Suppressor macrophage (primary cell): ENCODE measurements around the gene NEK1.
A peak's percentile ranks its signal among the peaks of the same experiment; 100 is the strongest.

Experiments used
- DNase-seq, 4 experiments: peaks; one replicate each; pipeline ENCODE4 v3.0.0-alpha.2; 2020 to 2022

NEK1 gene

GRCh38 chr4:169417629-169418282 lies 194.6 kb downstream of the NEK1 start:
- no peak for DNase-seq

- no peak for DNase-seq
Observed at GRCh38 chr4:169416997-169417396, 195.4 kb downstream of the NEK1 start.

DNA sequence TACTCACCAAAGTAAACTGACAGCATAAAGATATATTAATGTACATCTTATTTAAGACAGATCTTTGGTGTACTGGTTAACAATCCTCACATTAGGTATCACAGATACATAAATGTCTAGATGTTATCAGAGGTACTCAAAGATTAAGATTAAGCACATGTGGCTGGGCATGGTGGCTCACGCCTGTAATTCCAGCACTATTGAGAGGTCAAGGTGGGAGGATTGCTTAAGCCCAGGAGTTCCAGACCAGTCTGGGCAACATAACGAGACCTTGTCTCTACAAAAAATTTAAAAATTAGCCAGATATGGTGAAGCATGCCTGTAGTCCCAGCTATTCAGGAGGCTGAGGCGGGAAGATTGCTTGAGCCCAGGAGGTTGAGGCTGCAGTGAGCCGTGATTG lies 195.9 kb downstream of the NEK1 start:
- no peak for DNase-seq

DNA sequence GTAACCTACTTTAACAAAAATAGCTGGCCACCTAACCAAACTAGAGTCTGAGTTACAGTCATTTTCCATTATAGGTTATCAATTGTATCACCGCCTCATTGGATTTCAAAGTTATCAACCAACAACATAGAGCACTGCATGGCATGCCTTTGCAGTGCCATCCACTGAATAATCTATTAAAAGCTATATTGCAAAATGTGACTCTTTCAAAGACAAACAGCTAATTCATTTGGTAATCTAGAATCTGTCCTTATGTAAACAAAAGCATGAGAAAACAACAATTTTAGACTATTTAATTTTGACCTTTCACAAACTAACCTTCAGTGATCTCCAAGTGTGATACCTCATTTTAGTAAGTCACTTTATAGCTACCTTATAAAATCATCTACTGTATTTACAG lies 197.5 kb downstream of the NEK1 start:
- DNase-seq, result no peak

- DNase-seq, result no peak
Observed at GRCh38 chr4:169412046-169412445, 200.3 kb downstream of the NEK1 start.

DNA sequence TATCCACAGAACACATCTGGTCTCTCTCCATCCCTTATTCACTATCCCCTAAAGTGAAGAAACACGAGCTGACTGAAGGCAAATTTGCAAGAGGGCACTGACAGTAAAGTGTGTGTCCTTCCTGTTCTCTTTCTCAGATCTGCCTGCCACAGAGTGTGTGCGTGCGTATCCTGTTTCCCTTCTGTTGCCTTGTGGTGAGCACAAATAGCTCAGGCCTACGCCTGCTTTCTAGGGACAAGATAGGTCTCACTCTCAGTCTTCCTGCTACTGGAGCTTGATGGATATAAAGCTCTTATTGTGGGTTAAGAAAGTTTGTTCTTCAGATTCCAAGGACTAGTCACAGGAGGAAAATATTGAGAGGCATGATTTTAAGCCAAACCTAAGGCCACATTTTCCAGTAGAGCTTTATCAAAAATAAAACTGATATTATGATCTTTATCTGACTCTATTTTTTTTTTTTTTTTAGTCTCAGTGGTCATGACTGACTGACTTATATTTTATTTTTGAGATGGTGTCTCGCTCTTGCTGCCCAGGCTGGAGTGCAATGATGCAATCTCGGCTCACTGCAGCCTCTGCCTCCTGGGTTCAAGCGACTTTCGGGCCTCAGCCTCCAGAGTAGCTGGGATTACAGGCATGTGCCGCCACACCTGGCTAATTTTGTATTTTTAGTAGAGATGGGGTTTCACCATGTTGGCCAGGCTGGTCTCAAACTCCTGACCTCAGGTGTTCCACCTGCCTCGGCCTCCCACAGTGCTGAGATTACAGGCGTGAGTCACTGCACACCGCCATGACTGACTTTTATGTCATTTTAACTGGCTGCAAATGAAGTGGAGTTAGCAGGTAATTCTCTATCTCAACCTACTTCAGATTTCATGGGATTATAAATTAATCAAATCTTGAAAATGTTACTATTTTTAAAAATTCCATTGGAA lies 201.3 kb downstream of the NEK1 start:
- DNase-seq, result peak; percentile 75 to 85 (median 84)

DNA sequence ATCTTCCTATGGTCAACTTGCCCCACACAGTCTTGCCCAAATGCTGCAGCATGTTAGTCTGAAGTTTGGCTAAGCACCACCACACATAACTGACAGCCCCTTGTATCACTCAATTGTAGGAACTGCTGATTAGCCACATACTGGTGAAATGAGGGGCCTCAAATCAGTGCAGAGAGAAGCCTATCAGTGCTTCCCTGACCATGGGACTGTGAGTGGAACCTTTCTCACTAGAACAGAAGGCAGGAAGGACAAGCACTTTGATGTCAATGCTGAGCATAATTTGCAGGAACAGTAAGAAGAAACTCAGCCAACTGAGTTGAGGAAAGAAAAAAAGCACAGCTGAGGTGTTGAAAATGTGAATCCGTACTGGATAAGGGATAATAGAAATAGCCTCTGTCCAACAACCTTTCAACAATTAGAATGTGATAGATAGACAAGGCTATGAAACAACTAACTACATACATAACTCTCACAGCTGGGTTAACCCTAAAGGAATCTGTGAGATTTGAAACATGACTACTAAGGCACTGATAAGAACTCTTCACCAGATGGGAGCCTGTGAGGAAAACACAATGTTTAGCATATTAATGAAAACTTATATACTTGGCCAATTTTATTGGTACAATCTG lies 205.1 kb downstream of the NEK1 start:
- DNase-seq, result no peak

DNA sequence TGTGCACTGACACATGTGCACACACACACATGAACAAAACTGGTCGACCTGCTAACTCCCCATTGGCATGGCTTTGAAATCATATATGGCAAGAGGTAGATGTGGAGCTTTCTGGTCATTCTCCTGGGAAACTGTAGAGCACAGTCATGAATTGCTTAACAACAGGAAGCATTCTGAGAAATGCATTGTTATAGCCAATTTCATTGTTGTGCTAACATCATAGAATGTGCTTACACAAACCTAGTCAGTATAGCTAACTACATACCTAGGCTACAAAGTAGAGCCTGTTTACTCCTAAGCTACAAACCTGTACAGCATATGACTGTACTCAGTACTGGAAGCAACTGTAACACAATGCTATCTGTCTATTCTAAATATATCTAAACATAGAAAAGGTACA lies 207.4 kb downstream of the NEK1 start:
- peak in 1 of 4 experiments; percentile 5 for DNase-seq

DNA sequence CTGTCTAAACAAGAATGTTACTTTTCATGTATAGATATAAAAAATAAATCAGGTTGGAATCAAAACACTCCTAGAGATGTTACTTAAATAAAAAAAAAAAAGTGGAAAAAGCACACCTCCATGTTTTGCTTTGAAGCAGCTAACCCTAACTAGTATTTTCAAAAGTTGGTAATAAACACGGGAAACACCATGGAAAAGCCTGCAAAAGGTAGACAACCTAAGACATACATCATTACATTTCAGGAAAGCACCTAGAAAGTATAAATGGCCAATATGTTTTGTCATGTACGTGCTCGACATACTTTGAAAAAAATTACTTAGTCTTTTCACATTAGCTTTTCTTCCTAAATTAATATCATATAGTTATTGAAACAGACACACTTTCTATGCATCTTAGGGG lies 211.6 kb downstream of the NEK1 start:
- no peak for DNase-seq

- DNase-seq, result peak in 1 of 4 experiments; percentile 6
Observed at GRCh38 chr4:169399976-169400767, 212.2 kb downstream of the NEK1 start.

GRCh38 chr4:169398316-169398715 lies 214.1 kb downstream of the NEK1 start:
- DNase-seq, result peak in 2 of 4 experiments; percentile 57 to 66

DNA sequence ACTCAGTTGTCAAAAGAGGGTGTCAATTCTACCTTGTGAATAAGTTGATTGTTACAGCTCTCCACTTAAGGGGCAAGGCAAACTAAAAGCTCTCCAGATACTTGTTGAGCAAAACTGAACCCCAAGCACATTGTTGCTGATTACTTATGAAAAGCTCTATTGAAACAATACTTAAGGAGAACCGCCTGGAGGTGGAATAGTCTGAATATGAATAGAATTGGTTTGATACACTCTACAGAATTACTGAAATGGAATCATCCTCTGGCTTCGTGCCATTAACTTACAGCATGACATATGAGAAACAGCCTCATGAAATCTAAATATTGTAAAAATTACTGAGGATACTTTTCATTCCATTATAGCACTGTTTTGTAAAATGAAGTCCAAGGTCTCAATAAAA lies 214.6 kb downstream of the NEK1 start:
- DNase-seq, result peak in 2 of 4 experiments; percentile 4 to 7

DNA sequence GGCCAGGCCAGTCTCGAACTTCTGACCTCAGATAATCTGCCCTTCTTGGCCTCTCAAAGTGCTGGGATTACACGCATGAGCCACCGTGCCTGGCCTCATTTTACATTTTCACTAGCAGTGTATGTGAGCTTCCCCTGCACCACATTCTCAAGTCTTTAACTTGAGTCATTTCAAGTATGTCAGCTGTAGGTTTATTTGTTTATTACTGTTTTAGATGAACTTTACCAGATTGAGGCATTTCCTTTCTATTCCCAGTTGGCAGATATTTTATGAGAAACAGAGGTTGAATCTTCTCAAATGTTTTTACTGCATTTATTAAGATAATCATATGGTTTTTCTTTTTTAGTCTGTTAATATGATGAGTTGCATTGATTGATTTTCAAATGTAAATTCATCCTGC lies 227.0 kb downstream of the NEK1 start:
- DNase-seq, result no peak

DNA sequence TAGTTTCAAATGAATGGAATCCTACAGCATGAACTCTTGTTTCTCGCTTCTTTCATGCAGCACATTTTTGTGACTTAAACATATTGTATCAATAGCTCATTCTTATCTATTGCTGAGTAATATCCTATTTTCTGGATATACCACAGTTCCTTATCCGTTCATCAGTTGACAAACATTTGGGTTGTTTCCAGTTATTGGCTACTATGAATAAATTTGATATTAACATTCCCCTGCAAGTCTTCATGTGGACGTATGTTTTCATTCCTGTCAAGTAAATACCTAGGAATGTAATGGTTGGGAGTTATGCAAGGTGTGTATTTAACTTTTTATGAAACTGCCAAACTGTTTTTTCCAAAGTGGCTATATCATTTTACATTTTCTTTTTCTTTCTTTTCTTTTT lies 227.6 kb downstream of the NEK1 start:
- DNase-seq, result no peak

DNA sequence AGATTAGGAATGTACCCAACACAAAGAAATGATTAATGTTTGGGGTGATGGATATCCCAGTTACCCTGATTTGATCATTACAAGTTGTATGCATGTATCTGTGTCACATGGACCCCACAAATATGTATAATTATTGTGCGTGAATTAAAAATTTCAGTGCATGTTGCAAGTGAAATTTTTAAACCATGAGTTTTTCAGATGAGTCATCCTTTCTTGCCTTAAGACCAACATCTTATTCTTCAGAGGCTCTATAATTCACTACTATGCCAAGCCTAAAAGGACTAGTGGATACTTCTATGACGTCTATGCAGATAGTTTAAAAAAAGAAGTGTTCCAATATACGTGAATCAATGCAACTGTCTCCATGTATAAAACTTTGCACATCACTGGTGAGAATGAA lies 228.7 kb downstream of the NEK1 start:
- DNase-seq, result no peak

DNA sequence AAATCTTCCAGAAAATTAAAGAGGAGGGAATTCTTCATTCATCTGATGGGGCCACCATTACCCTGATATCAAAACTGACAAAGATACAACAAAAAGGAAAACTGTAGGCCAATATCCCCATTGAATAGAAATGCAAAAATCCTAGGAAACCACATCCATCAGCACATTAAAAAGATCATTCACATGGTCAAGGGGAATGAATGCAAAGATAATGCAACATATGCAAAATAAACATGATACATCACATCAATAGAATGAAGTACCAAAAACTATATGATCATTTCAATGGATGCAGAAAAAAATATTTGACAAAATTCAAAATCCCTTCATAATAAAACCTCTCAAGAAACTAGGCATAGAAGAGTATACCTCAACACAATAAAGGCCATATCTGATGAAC lies 232.7 kb downstream of the NEK1 start:
- no peak for DNase-seq

- DNase-seq, result no peak
Observed at GRCh38 chr4:169377367-169377766, 235.0 kb downstream of the NEK1 start.

DNA sequence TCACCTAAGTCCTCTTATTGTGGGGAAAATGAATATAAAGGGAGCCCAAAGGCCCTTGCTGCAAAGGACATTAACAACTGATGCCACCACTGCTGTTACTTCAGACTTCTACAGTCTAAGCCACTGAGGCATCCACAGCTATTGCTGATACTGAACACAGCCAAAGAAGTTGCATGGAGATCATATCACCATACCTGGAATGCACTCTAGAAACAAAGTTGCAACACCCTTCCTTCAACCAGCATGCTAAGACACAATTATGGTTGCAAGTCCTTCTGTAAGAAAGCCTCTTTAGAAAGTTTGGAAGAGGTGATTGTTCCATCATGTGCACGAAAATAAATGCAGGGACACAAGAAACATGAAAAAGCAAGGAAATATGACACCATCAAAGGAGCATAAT lies 236.0 kb downstream of the NEK1 start:
- no peak for DNase-seq

DNA sequence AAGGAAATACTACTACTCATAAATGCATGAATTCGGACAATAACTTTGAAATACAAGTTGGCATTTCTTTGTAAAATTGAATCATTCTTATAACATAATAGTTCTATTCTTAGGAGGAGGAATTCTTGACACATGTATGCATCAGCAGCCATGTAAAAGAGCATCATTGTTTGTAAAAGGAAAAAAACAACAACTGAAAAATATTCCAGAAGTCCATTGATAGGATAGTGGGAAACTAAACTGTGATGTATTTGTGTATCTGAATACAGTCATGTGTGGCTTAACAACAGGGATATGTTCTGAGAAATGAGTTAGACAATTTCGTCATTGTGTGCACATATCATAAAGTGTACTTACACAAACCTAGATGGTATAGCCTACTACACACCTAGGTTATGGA lies 239.6 kb downstream of the NEK1 start:
- DNase-seq, result no peak

DNA sequence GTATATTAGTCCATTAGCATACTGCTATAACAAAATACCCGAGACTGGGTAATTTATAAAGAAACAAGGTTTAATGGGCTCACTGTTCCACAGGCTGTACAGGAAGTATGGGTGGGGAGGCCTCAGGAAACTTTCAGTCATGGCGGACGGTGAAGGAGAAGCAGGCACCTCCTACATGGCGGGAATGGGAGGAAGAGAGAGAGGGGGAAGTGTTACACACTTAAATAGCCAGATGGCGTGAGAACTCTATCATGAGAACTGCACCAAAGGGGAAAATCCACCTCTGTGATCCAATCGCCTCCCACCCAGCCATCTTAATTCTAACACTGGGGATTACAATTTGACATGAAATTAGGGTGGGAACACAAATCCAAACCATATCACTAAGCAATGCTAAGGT lies 242.7 kb downstream of the NEK1 start:
- DNase-seq, result peak in 1 of 4 experiments; percentile 5

DNA sequence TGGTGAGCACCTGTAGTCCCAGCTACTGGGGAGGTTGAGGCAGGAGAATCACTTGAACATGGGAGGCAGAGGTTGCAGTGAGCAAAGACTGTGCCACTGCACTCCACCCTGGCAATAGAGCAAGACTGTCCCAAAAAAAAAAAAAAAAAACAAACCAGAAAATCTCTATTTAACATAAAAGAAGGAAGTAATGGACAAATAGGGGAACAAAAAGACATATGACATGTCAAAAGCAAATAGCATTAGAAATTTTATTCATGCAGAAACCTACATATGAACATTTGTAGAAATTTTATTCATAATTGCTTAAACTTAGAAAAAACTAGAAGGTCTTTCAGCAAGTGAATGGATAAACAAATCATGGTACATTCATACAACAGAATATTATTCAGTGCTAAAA lies 244.6 kb downstream of the NEK1 start:
- DNase-seq, result peak in 2 of 4 experiments; percentile 63 to 67

GRCh38 chr4:169366821-169367220 lies 245.6 kb downstream of the NEK1 start:
- no peak for DNase-seq

- DNase-seq, result peak; percentile 41 to 85 (median 75)
Observed at GRCh38 chr4:169362607-169363006, 249.8 kb downstream of the NEK1 start.
